ENCODE data around the gene TCEAL1.

Gene TCEAL1

GRCh38 chrX:103629318-103630170 is 769 bp downstream of the TCEAL1 start:
- H3K27ac ChIP-seq (ENCODE audit: low read depth, low read length): peak overlapping the region; percentile 30
- H3K4me1 ChIP-seq (ENCODE audit: control insufficient read depth, low read length): peaks cover 11% of the 10 kb centered on the region
- H3K9me3 ChIP-seq (ENCODE audit: control insufficient read depth, insufficient read depth, low read length): no peaks in the 10 kb centered on the region

GRCh38 chrX:103630171-103630511 is 1.4 kb downstream of the TCEAL1 start:
- TF ChIP-seq CTCF (IDR thresholded peaks at IDR 0.05; ENCODE audit: low read depth, low read length, poor library complexity, severe bottlenecking) (no peak), EZH2phosphoT487 (IDR thresholded peaks at IDR 0.05; ENCODE audit: borderline replicate concordance, low read length) (no peak)
- peak overlapping the region; percentile 85 for H3K4me3 ChIP-seq (ENCODE audit: low read length)
- no peak overlapping the region for H3K27ac ChIP-seq (ENCODE audit: low read depth, low read length)

More at GRCh38 chrX:103629318-103630170, 769 bp downstream of the TCEAL1 start:
- Histone ChIP-seq H3K79me2 (ENCODE audit: control insufficient read depth, low read length) (no peaks in the 10 kb centered on the region), H3K4me2 (ENCODE audit: low read length) (peak overlapping the region; percentile 83), H4K20me1 (ENCODE audit: control insufficient read depth, insufficient read depth, low read depth, low read length) (no peaks in the 10 kb centered on the region), H3K36me3 (ENCODE audit: control insufficient read depth, low read length) (no peaks in the 10 kb centered on the region), H3K4me3 (ENCODE audit: low read length) (peak overlapping the region; percentile 85), H3F3A (ENCODE audit: control insufficient read depth, insufficient read depth) (no peaks in the 10 kb centered on the region), H3K9me2 (replicated peaks; ENCODE audit: control insufficient read depth, low read length) (no peaks in the 10 kb centered on the region), H3K27me3 (ENCODE audit: control insufficient read depth, low read length) (no peaks in the 10 kb centered on the region)
- TF ChIP-seq EZH2phosphoT487 (IDR thresholded peaks at IDR 0.05; ENCODE audit: borderline replicate concordance, low read length): no peak
- peak; percentile 73 for TF ChIP-seq CTCF (IDR thresholded peaks at IDR 0.05; ENCODE audit: low read depth, low read length, poor library complexity, severe bottlenecking)

DNA sequence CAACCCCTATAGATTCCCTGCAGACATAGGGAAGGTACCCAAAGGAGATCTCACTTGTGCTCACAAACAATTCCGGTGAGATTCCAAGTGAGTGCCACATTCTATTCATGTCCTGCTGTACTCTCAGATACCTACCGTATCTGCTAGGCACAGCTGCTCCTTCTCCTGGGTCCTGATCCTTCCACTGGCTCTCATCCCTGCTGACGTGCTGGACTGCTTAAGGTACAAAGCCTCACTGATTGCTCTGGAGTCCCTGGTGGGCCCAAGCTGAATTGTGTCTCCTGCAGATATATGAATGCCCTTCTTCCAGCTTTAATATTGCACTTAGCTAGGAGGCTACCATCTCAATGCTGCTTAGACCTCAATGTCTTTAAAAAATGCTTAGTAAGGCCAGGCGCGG is 2.4 kb downstream of the TCEAL1 start:
- no peak overlapping the region for H3K4me2 ChIP-seq (ENCODE audit: low read length)
- H3K9me2 ChIP-seq (replicated peaks; ENCODE audit: control insufficient read depth, low read length): no peaks in the 10 kb centered on the region
- no peaks in the 10 kb centered on the region for H3F3A ChIP-seq (ENCODE audit: control insufficient read depth, insufficient read depth)
- no peak overlapping the region for H3K4me3 ChIP-seq (ENCODE audit: low read length)
- no peaks in the 10 kb centered on the region for H3K36me3 ChIP-seq (ENCODE audit: control insufficient read depth, low read length)
- H3K9me3 ChIP-seq (ENCODE audit: control insufficient read depth, insufficient read depth, low read length): no peaks in the 10 kb centered on the region
- H3K27ac ChIP-seq (ENCODE audit: low read depth, low read length): no peak overlapping the region
- no peaks in the 10 kb centered on the region for H3K27me3 ChIP-seq (ENCODE audit: control insufficient read depth, low read length)
- H3K4me1 ChIP-seq (ENCODE audit: control insufficient read depth, low read length): peaks cover 11% of the 10 kb centered on the region
- H4K20me1 ChIP-seq (ENCODE audit: control insufficient read depth, insufficient read depth, low read depth, low read length): no peaks in the 10 kb centered on the region
- H3K79me2 ChIP-seq (ENCODE audit: control insufficient read depth, low read length): no peaks in the 10 kb centered on the region
- TF ChIP-seq CTCF (IDR thresholded peaks at IDR 0.05; ENCODE audit: low read depth, low read length, poor library complexity, severe bottlenecking) (no peak), EZH2phosphoT487 (IDR thresholded peaks at IDR 0.05; ENCODE audit: borderline replicate concordance, low read length) (no peak)

More at GRCh38 chrX:103630171-103630511, 1.4 kb downstream of the TCEAL1 start:
- H4K20me1 ChIP-seq (ENCODE audit: control insufficient read depth, insufficient read depth, low read depth, low read length): no peaks in the 10 kb centered on the region
- H3F3A ChIP-seq (ENCODE audit: control insufficient read depth, insufficient read depth): no peaks in the 10 kb centered on the region
- H3K27me3 ChIP-seq (ENCODE audit: control insufficient read depth, low read length): no peaks in the 10 kb centered on the region
- H3K79me2 ChIP-seq (ENCODE audit: control insufficient read depth, low read length): no peaks in the 10 kb centered on the region
- H3K4me1 ChIP-seq (ENCODE audit: control insufficient read depth, low read length): peaks cover 11% of the 10 kb centered on the region
- H3K9me3 ChIP-seq (ENCODE audit: control insufficient read depth, insufficient read depth, low read length): no peaks in the 10 kb centered on the region
- H3K4me2 ChIP-seq (ENCODE audit: low read length): peak overlapping the region; percentile 83
- H3K36me3 ChIP-seq (ENCODE audit: control insufficient read depth, low read length): no peaks in the 10 kb centered on the region
- no peaks in the 10 kb centered on the region for H3K9me2 ChIP-seq (replicated peaks; ENCODE audit: control insufficient read depth, low read length)
